ENCODE data around the gene PILRB.

Gene PILRB

DNA sequence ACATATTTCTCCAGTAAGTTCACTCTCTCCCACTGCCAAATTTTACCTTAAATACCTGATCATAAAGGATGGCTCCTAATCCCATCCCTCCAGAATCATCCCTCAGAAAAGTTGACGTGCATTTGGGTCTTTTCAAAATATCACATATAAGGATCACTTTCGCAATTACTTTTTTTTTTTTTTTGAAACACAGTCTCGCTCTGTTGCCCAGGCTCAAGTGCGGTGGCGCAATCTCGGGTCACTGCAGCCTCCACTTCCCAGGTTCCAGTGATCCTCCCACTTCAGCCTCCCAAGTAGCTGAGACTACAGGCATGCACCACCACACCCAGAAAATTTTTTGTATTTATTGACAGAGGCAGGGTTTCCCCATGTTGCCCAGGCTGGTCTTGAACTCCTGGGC lies 53.2 kb downstream of the PILRB start:
- peaks cover 21% of the 10 kb centered on the region; the same call in 1 of the 2 replicates for H3K27me3 ChIP-seq (ENCODE audit: control insufficient read depth, insufficient read depth, low read length)
- no peak overlapping the region for H3K9ac ChIP-seq (ENCODE audit: low read length)
- peaks cover 3% of the 10 kb centered on the region; the same call in 1 of the 2 replicates for H3K4me1 ChIP-seq (ENCODE audit: control insufficient read depth, insufficient read depth, low read length)
- no peaks in the 10 kb centered on the region for H3K36me3 ChIP-seq (ENCODE audit: control insufficient read depth, insufficient read depth, low read length)
- H3K27ac ChIP-seq (ENCODE audit: low read depth, low read length) = no peak overlapping the region
- H3K4me3 ChIP-seq (ENCODE audit: low read depth, low read length) = no peak overlapping the region
- no peaks in the 10 kb centered on the region for H3K9me3 ChIP-seq (ENCODE audit: control insufficient read depth, insufficient read depth, low read depth, low read length)

DNA sequence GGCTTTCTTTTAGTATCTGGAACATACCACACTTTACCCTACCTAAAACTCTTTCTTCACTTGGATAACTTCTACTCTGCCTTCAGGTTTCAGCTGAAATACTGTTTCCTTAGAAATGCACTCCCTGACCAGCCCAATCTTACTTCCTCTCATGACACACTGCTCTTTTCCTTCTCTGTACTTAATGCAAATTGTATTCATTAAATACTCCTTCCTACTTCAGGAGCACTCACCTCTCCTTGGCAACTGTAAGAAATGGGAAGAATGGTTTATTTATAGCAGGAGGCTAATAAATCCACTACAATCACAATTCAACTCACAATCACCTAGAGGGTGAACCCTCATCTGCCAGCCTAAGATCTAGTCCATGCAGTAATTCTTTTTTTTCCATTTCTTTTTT lies 55.4 kb downstream of the PILRB start:
- H3K9ac ChIP-seq (ENCODE audit: low read length) = no peak overlapping the region
- H3K9me3 ChIP-seq (ENCODE audit: control insufficient read depth, insufficient read depth, low read depth, low read length) = no peaks in the 10 kb centered on the region
- H3K27me3 ChIP-seq (ENCODE audit: control insufficient read depth, insufficient read depth, low read length) = peaks cover 21% of the 10 kb centered on the region; the same call in 1 of the 2 replicates
- H3K36me3 ChIP-seq (ENCODE audit: control insufficient read depth, insufficient read depth, low read length) = no peaks in the 10 kb centered on the region
- H3K4me1 ChIP-seq (ENCODE audit: control insufficient read depth, insufficient read depth, low read length) = no peaks in the 10 kb centered on the region
- H3K27ac ChIP-seq (ENCODE audit: low read depth, low read length) = no peak overlapping the region
- no peak overlapping the region for H3K4me3 ChIP-seq (ENCODE audit: low read depth, low read length)

DNA sequence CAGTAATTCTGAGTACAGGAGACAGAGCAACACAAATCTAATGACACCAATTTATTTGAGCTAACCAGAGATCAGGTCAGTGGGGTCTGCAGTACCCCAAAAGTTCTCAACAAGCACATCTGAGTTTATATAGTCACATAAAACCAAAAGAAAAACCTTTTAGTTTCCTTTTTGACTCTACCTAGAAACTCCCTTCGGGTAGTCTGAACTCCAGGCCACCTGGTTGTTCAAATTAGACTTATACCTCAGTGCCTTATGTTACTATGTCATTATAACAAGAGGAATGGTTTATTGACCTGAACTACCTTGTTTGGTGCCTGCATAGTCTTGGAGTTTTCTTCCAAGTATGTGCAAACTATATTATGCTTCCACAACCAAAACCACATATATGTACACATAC lies 56.0 kb downstream of the PILRB start:
- Histone ChIP-seq H3K9ac (ENCODE audit: low read length) (no peak overlapping the region), H3K27me3 (ENCODE audit: control insufficient read depth, insufficient read depth, low read length) (peaks cover 21% of the 10 kb centered on the region; the same call in 1 of the 2 replicates), H3K4me3 (ENCODE audit: low read depth, low read length) (no peak overlapping the region), H3K9me3 (ENCODE audit: control insufficient read depth, insufficient read depth, low read depth, low read length) (no peaks in the 10 kb centered on the region), H3K4me1 (ENCODE audit: control insufficient read depth, insufficient read depth, low read length) (no peaks in the 10 kb centered on the region), H3K36me3 (ENCODE audit: control insufficient read depth, insufficient read depth, low read length) (no peaks in the 10 kb centered on the region), H3K27ac (ENCODE audit: low read depth, low read length) (no peak overlapping the region)

DNA sequence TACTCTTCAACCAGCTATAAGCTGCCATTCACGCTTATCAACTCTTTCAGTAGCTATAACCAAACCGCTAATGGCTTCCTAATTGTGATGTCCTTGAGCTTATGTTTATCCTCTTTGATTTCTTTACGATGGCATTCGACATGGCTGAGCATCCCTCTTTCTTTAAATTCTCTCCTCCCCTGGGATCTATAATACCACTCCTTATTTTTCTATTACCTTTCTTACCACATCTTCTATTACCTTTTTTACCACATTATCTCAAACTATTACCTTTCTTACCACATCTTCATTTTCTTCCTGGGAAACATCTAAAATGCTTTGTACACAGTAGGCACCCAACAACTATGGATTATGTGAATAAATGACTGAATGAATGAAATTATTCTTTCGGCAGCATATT lies 57.5 kb downstream of the PILRB start:
- peaks cover 6% of the 10 kb centered on the region; the same call in 1 of the 2 replicates for H3K27me3 ChIP-seq (ENCODE audit: control insufficient read depth, insufficient read depth, low read length)
- H3K27ac ChIP-seq (ENCODE audit: low read depth, low read length) = no peak overlapping the region
- H3K4me1 ChIP-seq (ENCODE audit: control insufficient read depth, insufficient read depth, low read length) = no peaks in the 10 kb centered on the region
- H3K36me3 ChIP-seq (ENCODE audit: control insufficient read depth, insufficient read depth, low read length) = no peaks in the 10 kb centered on the region
- H3K9me3 ChIP-seq (ENCODE audit: control insufficient read depth, insufficient read depth, low read depth, low read length) = no peaks in the 10 kb centered on the region
- no peak overlapping the region for H3K4me3 ChIP-seq (ENCODE audit: low read depth, low read length)
- no peak overlapping the region for H3K9ac ChIP-seq (ENCODE audit: low read length)
